Neuronal stem cell (in vitro differentiated cells): ENCODE results near the gene SMPD1.
A peak's percentile ranks its signal among the peaks of the same experiment; 100 is the strongest.

Source experiments
- DNase-seq: peaks from one replicate; pipeline ENCODE4 v3.0.0-alpha.2; 2013; ENCODE audit warnings: low spot score
- H2AFZ ChIP-seq: one replicate; pipeline ENCODE4 v1.6.1; 2013; ENCODE audit warnings: mild to moderate bottlenecking, low read length, inconsistent platforms
- H2AK5ac ChIP-seq: 2 replicates; pipeline ENCODE4 v1.6.1; 2013; ENCODE audit warnings: low read depth, mild to moderate bottlenecking, inconsistent platforms, low read length, moderate library complexity, mixed read lengths
- H2BK120ac ChIP-seq: 2 replicates; pipeline ENCODE4 v1.6.1; 2013; ENCODE audit warnings: low read depth, mild to moderate bottlenecking, inconsistent platforms, low read length, moderate library complexity, mixed read lengths
- H2BK12ac ChIP-seq: one replicate; pipeline ENCODE4 v1.6.1; 2013; ENCODE audit warnings: low read length, inconsistent platforms
- H2BK15ac ChIP-seq: 2 replicates; pipeline ENCODE4 v1.6.1; 2013; ENCODE audit warnings: mild to moderate bottlenecking, low read length, inconsistent platforms, mixed read lengths
- H2BK5ac ChIP-seq: one replicate; pipeline ENCODE4 v1.6.1; 2013; ENCODE audit warnings: inconsistent platforms, mild to moderate bottlenecking, low read length, moderate library complexity
- H3K14ac ChIP-seq: one replicate; pipeline ENCODE4 v1.6.1; 2013; ENCODE audit warnings: low read length, inconsistent platforms
- H3K18ac ChIP-seq: 2 replicates; pipeline ENCODE4 v1.6.1; 2013; ENCODE audit warnings: low read length, inconsistent platforms
- H3K23ac ChIP-seq: 2 replicates; pipeline ENCODE4 v1.6.1; 2013; ENCODE audit warnings: low read depth, mild to moderate bottlenecking, mixed read lengths, low read length, inconsistent platforms; ENCODE audit not compliant: poor library complexity
- H3K27ac ChIP-seq: replicated peaks from 3 replicates; pipeline ENCODE4 v1.5.1; 2013; ENCODE audit warnings: low read length, inconsistent platforms
- H3K27me3 ChIP-seq, 3 experiments: 2 replicates each; pipeline ENCODE4 v1.6.1; 2013; ENCODE audit warnings: low read length in 3 of 3, mild to moderate bottlenecking in 2 of 3, inconsistent platforms in 1 of 3, low read depth in 1 of 3, mixed read lengths in 1 of 3, moderate library complexity in 1 of 3; ENCODE audit not compliant: control insufficient read depth in 3 of 3, insufficient read depth in 3 of 3
- H3K36me3 ChIP-seq, 2 donors: replicated peaks in 1 of 2; 2 replicates each; pipeline ENCODE4 v1.6.1; 2013; ENCODE audit warnings: low read length in 2 of 2; ENCODE audit not compliant: control insufficient read depth in 2 of 2, insufficient read depth in 2 of 2
- H3K4ac ChIP-seq: 2 replicates; pipeline ENCODE4 v1.6.1; 2013; ENCODE audit warnings: inconsistent platforms, mild to moderate bottlenecking, low read length, moderate library complexity
- H3K4me1 ChIP-seq, 2 donors: 1 replicate in 1 of 2; 2 replicates in 1 of 2; pipeline ENCODE4 v1.6.1; 2013; ENCODE audit warnings: low read length in 2 of 2, low read depth in 1 of 2; ENCODE audit not compliant: control insufficient read depth in 2 of 2, insufficient read depth in 1 of 2
- H3K4me2 ChIP-seq: one replicate; pipeline ENCODE4 v1.6.1; 2013; ENCODE audit warnings: mild to moderate bottlenecking, low read length, inconsistent platforms; ENCODE audit not compliant: insufficient read depth, poor library complexity, severe bottlenecking
- H3K4me3 ChIP-seq, 2 donors: 2 replicates each; pipeline ENCODE4 v1.5.1; 2013; ENCODE audit warnings: low read length in 2 of 2, mild to moderate bottlenecking in 2 of 2, inconsistent platforms in 1 of 2, moderate library complexity in 1 of 2
- H3K79me1 ChIP-seq: one replicate; pipeline ENCODE4 v1.6.1; 2013; ENCODE audit warnings: low read depth, mild to moderate bottlenecking, inconsistent platforms, low read length, moderate library complexity
- H3K9ac ChIP-seq: one replicate; pipeline ENCODE4 v1.6.1; 2013; ENCODE audit warnings: mild to moderate bottlenecking, low read depth, low read length, inconsistent platforms; ENCODE audit not compliant: poor library complexity
- H3K9me3 ChIP-seq, 2 donors: replicated peaks in 1 of 2; 2 replicates each; pipeline versions ENCODE3 to v1.6.1; 2013; ENCODE audit warnings: low read length in 2 of 2, mild to moderate bottlenecking in 2 of 2, inconsistent platforms in 1 of 2, low read depth in 1 of 2, mixed read lengths in 1 of 2, moderate library complexity in 1 of 2; ENCODE audit not compliant: control insufficient read depth in 2 of 2, insufficient read depth in 1 of 2
- H4K8ac ChIP-seq: one replicate; pipeline ENCODE4 v1.6.1; 2013; ENCODE audit warnings: low read depth, mild to moderate bottlenecking, inconsistent platforms, low read length, moderate library complexity
- H4K91ac ChIP-seq: one replicate; pipeline ENCODE4 v1.6.1; 2013; ENCODE audit warnings: low read length, low read depth, mild to moderate bottlenecking, inconsistent platforms; ENCODE audit not compliant: poor library complexity
- WGBS, 2 donors: extraction: QIAGEN DNeasy Blood & Tissue Kit; methylation state at CpG; one replicate each; pipeline ENCODE4 v1.1.7; 2013; ENCODE audit warnings: missing lambda C conversion rate in 2 of 2, mixed read lengths in 1 of 2; ENCODE audit not compliant: insufficient read length in 2 of 2, insufficient replicate concordance in 1 of 2; ENCODE audit errors: extremely low coverage in 2 of 2; 5-methylcytosine and 5-hydroxymethylcytosine counted together

The SMPD1 gene

DNA sequence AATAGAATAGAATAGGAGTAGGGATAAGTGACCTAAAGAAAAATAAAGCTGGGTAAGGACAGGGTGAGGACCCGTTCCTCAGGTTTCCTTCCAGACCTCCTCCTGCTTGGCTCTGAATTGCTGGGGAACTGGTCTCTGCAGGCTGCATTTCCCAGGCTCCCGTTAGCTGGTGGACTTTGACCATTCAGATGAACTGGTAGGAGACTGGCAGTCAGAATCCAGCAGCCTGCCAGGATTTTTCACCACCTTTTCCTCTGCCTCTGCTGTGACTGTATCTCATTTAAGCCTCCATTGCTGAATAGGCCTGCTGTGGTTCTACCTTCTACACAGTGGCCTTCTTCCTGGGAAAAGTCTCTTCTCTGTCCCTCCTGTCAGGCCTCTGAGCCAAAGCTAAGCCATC lies 24.6 kb upstream of the SMPD1 start:
- no peak overlapping the region for H4K8ac ChIP-seq
- WGBS, 2 donors: no CpG with 5 or more reads among the region's 2 CpGs

GRCh38 chr11:6371825-6372224 lies 18.4 kb upstream of the SMPD1 start:
- Histone ChIP-seq H3K9me3 (no peaks in the 10 kb centered on the region), H3K4me1 (peaks cover 0 to 5% of the 10 kb centered on the region in 2 donors), H2BK12ac (no peak overlapping the region), H2BK15ac (no peak overlapping the region), H2AFZ (peak overlapping the region; percentile 28), H2BK5ac (no peak overlapping the region), H4K91ac (no peak overlapping the region), H2BK120ac (no peak overlapping the region), H3K14ac (no peak overlapping the region), H3K27me3 (peaks cover 0 to 6% (median 0%) of the 10 kb centered on the region in 3 experiments), H3K4ac (no peak overlapping the region), H3K79me1 (no peaks in the 10 kb centered on the region), H3K23ac (no peak overlapping the region), H3K9ac (no peak overlapping the region), H3K27ac (no peak overlapping the region), H3K18ac (no peak overlapping the region), H3K4me2 (no peak overlapping the region), H3K36me3 (no peaks in the 10 kb centered on the region), H2AK5ac (no peak overlapping the region), H3K4me3 (no peak overlapping the region), H4K8ac (no peak overlapping the region)
- no peak for DNase-seq
- WGBS, 2 donors: no CpG with 5 or more reads among the region's 6 CpGs

More for the DNA sequence above, 24.6 kb upstream of the SMPD1 start:
- Histone ChIP-seq H3K4me2 (no peak overlapping the region), H2BK15ac (no peak overlapping the region), H3K4me3 (no peak overlapping the region), H2BK5ac (no peak overlapping the region), H3K79me1 (no peaks in the 10 kb centered on the region), H3K18ac (no peak overlapping the region), H2BK120ac (no peak overlapping the region), H3K36me3 (no peaks in the 10 kb centered on the region), H3K23ac (no peak overlapping the region), H3K27me3 (peaks cover 0 to 23% (median 0%) of the 10 kb centered on the region in 3 experiments), H2BK12ac (no peak overlapping the region), H2AK5ac (no peak overlapping the region), H2AFZ (no peak overlapping the region), H3K27ac (no peak overlapping the region), H3K4me1 (no peaks in the 10 kb centered on the region), H3K9ac (no peak overlapping the region), H3K9me3 (no peaks in the 10 kb centered on the region), H4K91ac (no peak overlapping the region), H3K14ac (no peak overlapping the region), H3K4ac (no peak overlapping the region)
- DNase-seq: no peak

DNA sequence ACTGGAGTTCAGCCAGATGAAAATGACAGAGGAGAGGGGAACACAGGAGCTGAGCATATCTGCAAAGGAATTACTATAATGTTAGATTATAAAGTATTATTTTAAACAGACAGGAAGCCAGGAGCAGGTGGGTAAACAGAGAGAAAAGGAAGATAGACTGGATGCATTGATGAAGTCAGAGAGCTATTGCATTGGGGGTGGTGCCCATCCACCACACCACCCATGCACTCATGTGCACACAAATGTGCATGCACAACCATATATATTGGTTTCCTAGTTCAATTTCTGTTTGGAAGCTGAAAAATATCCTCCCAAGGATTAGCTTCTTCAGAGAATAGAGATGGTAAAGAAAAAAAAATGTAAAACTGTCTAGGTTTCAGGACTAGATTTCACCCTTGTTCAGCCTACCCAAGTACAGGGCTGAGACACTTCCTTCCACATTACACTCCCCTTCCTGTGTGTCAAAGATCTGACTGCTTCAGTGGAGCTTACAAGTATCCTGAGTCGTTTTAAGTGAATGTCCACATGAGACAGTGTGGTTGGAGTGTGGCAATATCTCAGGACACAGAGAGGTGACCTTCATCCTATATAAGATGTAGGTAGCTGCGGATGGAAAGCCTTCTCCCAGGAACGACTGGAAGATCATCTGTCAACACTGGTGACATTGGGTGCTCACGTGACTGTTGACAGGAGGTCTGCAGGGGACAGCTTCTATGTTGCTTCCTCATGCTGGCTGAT lies 12.2 kb upstream of the SMPD1 start:
- Histone ChIP-seq H3K27me3 (no peaks in the 10 kb centered on the region), H2BK5ac (no peak overlapping the region), H4K91ac (no peak overlapping the region), H3K18ac (no peak overlapping the region), H3K4me3 (no peak overlapping the region), H2BK15ac (no peak overlapping the region), H3K4ac (no peak overlapping the region), H2AFZ (no peak overlapping the region), H4K8ac (no peak overlapping the region), H3K36me3 (no peaks in the 10 kb centered on the region), H3K4me2 (no peak overlapping the region), H3K4me1 (no peaks in the 10 kb centered on the region), H3K27ac (no peak overlapping the region), H3K9me3 (no peaks in the 10 kb centered on the region), H2AK5ac (no peak overlapping the region), H2BK12ac (no peak overlapping the region), H3K9ac (no peak overlapping the region), H3K14ac (no peak overlapping the region), H3K79me1 (no peaks in the 10 kb centered on the region), H2BK120ac (no peak overlapping the region), H3K23ac (no peak overlapping the region)
- whole genome bisulfite sequencing, 2 donors: no CpG with 5 or more reads among the region's 4 CpGs
- DNase-seq: no peak

DNA sequence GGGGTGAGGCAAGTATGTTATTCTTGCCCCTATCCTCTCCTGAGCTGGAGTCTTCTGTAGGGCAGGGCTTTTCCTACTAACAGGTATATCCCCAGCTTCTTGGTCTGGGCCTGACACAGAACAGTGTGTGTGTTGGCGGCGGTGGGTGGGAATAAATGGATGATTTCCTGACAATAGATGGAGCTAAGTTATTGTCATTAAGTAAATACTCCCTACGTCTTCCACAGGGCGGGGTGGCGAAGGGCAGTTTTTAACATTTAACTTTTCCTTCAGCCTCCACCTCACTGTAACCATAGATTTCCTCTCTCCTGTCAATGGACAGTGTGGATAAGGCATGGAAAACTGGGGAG lies 11.7 kb upstream of the SMPD1 start:
- H3K9me3 ChIP-seq: no peaks in the 10 kb centered on the region
- H4K91ac ChIP-seq: no peak overlapping the region
- H3K36me3 ChIP-seq: no peaks in the 10 kb centered on the region
- H3K23ac ChIP-seq: no peak overlapping the region
- DNase-seq: no peak
- H3K27ac ChIP-seq: no peak overlapping the region
- H3K4me3 ChIP-seq: no peak overlapping the region
- H3K4ac ChIP-seq: no peak overlapping the region
- H3K4me1 ChIP-seq: no peaks in the 10 kb centered on the region
- H3K4me2 ChIP-seq: no peak overlapping the region
- no CpG with 5 or more reads among the region's 5 CpGs for WGBS, 2 donors
- H4K8ac ChIP-seq: no peak overlapping the region
- no peaks in the 10 kb centered on the region for H3K27me3 ChIP-seq
- H2BK12ac ChIP-seq: no peak overlapping the region
- no peak overlapping the region for H3K14ac ChIP-seq
- no peak overlapping the region for H2BK15ac ChIP-seq
- no peak overlapping the region for H2BK120ac ChIP-seq
- no peak overlapping the region for H2BK5ac ChIP-seq
- no peak overlapping the region for H3K18ac ChIP-seq
- no peak overlapping the region for H2AK5ac ChIP-seq
- H2AFZ ChIP-seq: no peak overlapping the region
- H3K9ac ChIP-seq: no peak overlapping the region
- no peaks in the 10 kb centered on the region for H3K79me1 ChIP-seq
